ENCODE measurements around the gene SUSD3. TPM values are rescaled to one million over a fixed set of nuclear protein-coding genes. Genes with fewer than 3 reads are reported as not detected.

SUSD3 gene
- total RNA-seq, 1 donor from 2014 or later = not detected

DNA sequence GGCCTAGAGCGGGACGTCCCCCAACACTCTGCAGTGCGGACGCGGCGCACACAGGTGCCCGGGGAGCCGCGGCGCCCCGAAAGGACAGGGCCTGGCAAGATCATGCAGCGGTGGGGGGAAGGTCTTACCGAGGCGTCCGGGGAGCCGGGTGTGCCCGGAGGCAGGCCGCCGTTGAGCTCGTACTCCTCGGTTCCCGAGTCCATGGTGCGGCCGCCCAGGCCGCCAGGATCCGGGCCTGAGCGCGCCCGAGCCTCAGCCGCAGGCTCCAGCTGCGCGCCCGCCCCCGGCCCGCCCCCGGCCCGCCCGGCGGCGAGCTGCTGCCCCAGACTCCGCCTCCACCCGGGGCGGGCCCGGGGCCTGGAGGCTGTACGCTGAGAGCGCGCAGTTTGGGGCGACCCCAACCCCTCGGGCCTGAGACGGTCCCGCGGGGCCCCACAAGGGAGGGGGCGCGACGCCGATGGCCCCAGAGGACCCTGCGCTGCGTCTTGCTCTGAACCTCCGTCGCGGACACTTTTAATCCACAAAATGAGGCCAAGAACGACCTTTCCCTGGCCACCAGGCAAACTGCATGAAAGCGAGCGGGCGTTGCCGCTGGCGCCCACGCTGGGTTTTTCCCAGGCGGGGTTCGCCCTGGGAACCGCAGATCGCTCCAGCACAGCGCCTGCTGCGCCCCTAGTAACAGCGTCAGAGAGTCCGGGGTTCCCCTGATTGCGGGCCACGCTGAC lies 75.7 kb downstream of the SUSD3 start, which contains the start of gene NINJ1:
Gene NINJ1, minus strand, starts transcription at position 237 of the 725 bp plus-strand sequence. Its CDS starts 34 bp downstream, at position 203.
- H3K9me3 Mint-ChIP-seq = no peaks in the 10 kb centered on the region
- H3K27me3 Mint-ChIP-seq (ENCODE audit: low read depth) = no peaks in the 10 kb centered on the region
- no peak for TF ChIP-seq CTCF (conservative IDR thresholded peaks at IDR 0.05)
- peak; percentile 43 for DNase-seq (ENCODE audit: low read depth, low spot score)
- peak within 1 kb of the TSS; percentile 84 for H3K4me3 Mint-ChIP-seq
- H3K27ac Mint-ChIP-seq (ENCODE audit: unreplicated experiment) = peak within 1 kb of the TSS; percentile 62
- no peaks in the 10 kb centered on the region for H3K36me3 Mint-ChIP-seq (ENCODE audit: low read depth)
- H3K4me1 Mint-ChIP-seq = peaks cover 17% of the 10 kb centered on the region

Other genes with a start within 250 kb of the SUSD3 start
- 13.1 and 13.3 TPM in 2 replicates for gene ZNF484, start 180.7 kb upstream of the SUSD3 start, total RNA-seq
- gene FGD3, start 111.2 kb upstream of the SUSD3 start, total RNA-seq = 3.7 and 4.1 TPM in 2 replicates
- gene CARD19, start 37.5 kb downstream of the SUSD3 start, total RNA-seq = 22.1 and 25.6 TPM in 2 replicates
- gene NINJ1, start 75.5 kb downstream of the SUSD3 start, total RNA-seq = 17.8 and 19.9 TPM in 2 replicates
- 27.8 and 34.3 TPM in 2 replicates for gene WNK2, start 125.4 kb downstream of the SUSD3 start, total RNA-seq

Data from neural crest cell (in vitro differentiated cells).